Mesothelial cell of epicardium (in vitro differentiated cells): ENCODE measurements around the gene LIMD2. TPM values are rescaled to one million over a fixed set of nuclear protein-coding genes. Genes with fewer than 3 reads are reported as not detected.

Experiments used
- DNase-seq, 2 experiments: peaks; one replicate each; pipeline ENCODE4 v3.0.0; 2021; ENCODE audit warnings: low spot score in 2 of 2; ENCODE audit not compliant: unreplicated experiment in 2 of 2
- H3K27ac Mint-ChIP-seq: 2 replicates; pipeline ENCODE4 v1.8.0; 2021; ENCODE audit warnings: mixed read lengths
- H3K27me3 Mint-ChIP-seq: 2 replicates; pipeline ENCODE4 v1.8.0; 2021; ENCODE audit warnings: low read depth, mixed read lengths
- H3K36me3 Mint-ChIP-seq: 2 replicates; pipeline ENCODE4 v1.8.0; 2021; ENCODE audit warnings: mixed read lengths
- H3K4me1 Mint-ChIP-seq: 2 replicates; pipeline ENCODE4 v1.8.0; 2021; ENCODE audit warnings: mixed read lengths
- H3K4me3 Mint-ChIP-seq: 2 replicates; pipeline ENCODE4 v1.8.0; 2021; ENCODE audit warnings: mild to moderate bottlenecking, moderate library complexity, mixed read lengths
- H3K9me3 Mint-ChIP-seq: 2 replicates; pipeline ENCODE4 v1.8.0; 2021; ENCODE audit warnings: mixed read lengths
- CTCF ChIP-seq: fragments of 200-600 bp; sonication (generic); IDR thresholded peaks from one replicate; pipeline ENCODE4 v1.5.0; 2021; ENCODE audit warnings: antibody characterized with exemption; ENCODE audit not compliant: unreplicated experiment
- total RNA-seq: library from RNA; stranded (reverse); gene quantifications from 3 replicates; pipeline ENCODE4 v1.2.1, GENCODE V29; 2021

LIMD2 gene
- total RNA-seq, 1 donor from 2014 or later = 76.5 TPM

- Mint-ChIP-seq H3K27me3 (no peaks in the 10 kb centered on the region), H3K4me1 (no peaks in the 10 kb centered on the region), H3K27ac (no peak overlapping the region)
These were observed 7.6 kb downstream of the LIMD2 start for GRCh38 chr17:63692195-63692816.

GRCh38 chr17:63689479-63689878 lies 10.4 kb downstream of the LIMD2 start:
- H3K4me1 Mint-ChIP-seq = no peaks in the 10 kb centered on the region
- no peak for TF ChIP-seq CTCF
- H3K27me3 Mint-ChIP-seq = no peaks in the 10 kb centered on the region
- no peaks in the 10 kb centered on the region for H3K9me3 Mint-ChIP-seq
- no peak for DNase-seq
- peaks cover 10% of the 10 kb centered on the region for H3K36me3 Mint-ChIP-seq
- no peak overlapping the region for H3K27ac Mint-ChIP-seq
- no peak overlapping the region for H3K4me3 Mint-ChIP-seq

More at GRCh38 chr17:63692195-63692816, 7.6 kb downstream of the LIMD2 start:
- H3K4me3 Mint-ChIP-seq = no peak overlapping the region
- H3K9me3 Mint-ChIP-seq = no peaks in the 10 kb centered on the region
- no peak for DNase-seq
- peaks cover 10% of the 10 kb centered on the region for H3K36me3 Mint-ChIP-seq
- no peak for TF ChIP-seq CTCF

GRCh38 chr17:63688396-63689020 lies 11.4 kb downstream of the LIMD2 start:
- H3K4me3 Mint-ChIP-seq = no peak overlapping the region
- no peak overlapping the region for H3K27ac Mint-ChIP-seq
- DNase-seq = no peak

GRCh38 chr17:63686138-63686685 lies 13.7 kb downstream of the LIMD2 start:
- H3K4me1 Mint-ChIP-seq = no peaks in the 10 kb centered on the region
- H3K27me3 Mint-ChIP-seq = no peaks in the 10 kb centered on the region
- H3K27ac Mint-ChIP-seq = no peak overlapping the region
- TF ChIP-seq CTCF = no peak
- no peak for DNase-seq
- no peaks in the 10 kb centered on the region for H3K9me3 Mint-ChIP-seq
- H3K36me3 Mint-ChIP-seq = peaks cover 17% of the 10 kb centered on the region
- no peak overlapping the region for H3K4me3 Mint-ChIP-seq

More at GRCh38 chr17:63688396-63689020, 11.4 kb downstream of the LIMD2 start:
- no peaks in the 10 kb centered on the region for H3K9me3 Mint-ChIP-seq
- H3K27me3 Mint-ChIP-seq = no peaks in the 10 kb centered on the region
- no peaks in the 10 kb centered on the region for H3K4me1 Mint-ChIP-seq
- TF ChIP-seq CTCF = no peak
- H3K36me3 Mint-ChIP-seq = peaks cover 10% of the 10 kb centered on the region

- TF ChIP-seq CTCF = no peak
- Mint-ChIP-seq H3K9me3 (no peaks in the 10 kb centered on the region), H3K27me3 (no peaks in the 10 kb centered on the region), H3K36me3 (peaks cover 15% of the 10 kb centered on the region), H3K4me1 (peaks cover 5% of the 10 kb centered on the region), H3K27ac (no peak overlapping the region), H3K4me3 (no peak overlapping the region)
- no peak for DNase-seq
These were observed 14.3 kb downstream of the LIMD2 start for GRCh38 chr17:63685578-63685977.
